GM19438 (cell line): ENCODE data around the gene LYPLA2.
A peak's percentile ranks its signal among the peaks of the same experiment; 100 is the strongest.
"Not testable (repeated sequence)": the region's sequence is repeated elsewhere in the genome, so short reads cannot be mapped to it uniquely, and the experiment has no call there.

ENCODE experiments used
- ATAC-seq: cut with Tn5 transposase; IDR thresholded peaks from one replicate; pipeline ENCODE4 v1.9.1; 2021; ENCODE audit warnings: low read depth; ENCODE audit not compliant: unreplicated experiment

Gene LYPLA2

DNA sequence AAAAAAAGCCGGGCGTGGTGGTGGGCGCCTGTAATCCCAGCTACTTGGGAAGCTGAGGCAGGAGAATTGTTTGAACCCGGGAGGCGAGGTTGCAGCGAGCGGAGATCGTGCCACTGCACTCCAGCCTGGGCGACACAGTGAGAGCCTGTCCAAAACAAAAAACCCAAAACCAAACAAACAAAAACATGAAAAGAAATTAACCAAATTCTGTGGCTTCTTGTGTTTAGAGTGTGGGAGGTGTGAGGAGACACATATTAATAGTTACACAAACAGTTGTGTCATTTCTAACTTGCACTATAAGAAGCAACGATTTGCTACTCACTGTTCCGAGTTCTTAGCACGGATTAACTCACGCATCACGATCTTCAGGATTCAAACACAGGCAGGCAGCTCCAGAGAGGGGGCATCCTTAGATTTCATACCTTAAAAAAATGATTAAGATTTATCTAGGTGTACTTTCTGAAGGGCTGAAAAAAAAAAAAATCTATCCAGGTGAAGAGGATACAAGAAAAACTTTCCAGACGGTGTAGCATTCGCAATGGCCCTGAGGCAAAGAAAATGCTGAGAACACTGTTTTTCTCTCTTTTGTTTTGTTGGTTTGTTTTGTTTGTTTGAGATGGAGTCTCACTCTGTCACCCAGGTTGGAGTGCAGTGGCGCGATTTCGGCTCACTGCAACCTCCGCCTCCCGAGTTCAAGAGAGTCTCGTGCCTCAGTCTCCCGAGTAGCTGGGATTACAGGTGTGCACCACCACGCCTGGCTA lies 35.0 kb downstream of the LYPLA2 start:
- no peak for ATAC-seq

DNA sequence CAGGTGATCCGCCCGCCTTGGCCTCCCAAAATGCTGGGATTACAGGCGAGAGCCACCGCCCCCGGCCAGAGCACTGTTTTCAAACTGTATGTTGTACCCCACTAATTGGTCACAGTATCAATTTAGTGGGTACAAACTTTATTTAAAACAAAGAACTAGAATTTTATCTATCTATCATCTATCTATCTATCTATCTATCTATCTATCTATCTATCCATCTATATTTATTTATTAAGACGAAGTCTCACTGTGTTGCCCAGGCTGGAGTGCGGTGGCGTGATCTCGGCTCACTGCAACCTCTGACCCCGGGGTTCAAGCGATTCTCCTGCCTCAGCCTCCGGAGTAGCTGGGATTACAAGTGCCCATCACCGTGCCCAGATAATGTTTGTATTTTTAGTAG lies 35.6 kb downstream of the LYPLA2 start:
- ATAC-seq, result not testable (repeated sequence)

DNA sequence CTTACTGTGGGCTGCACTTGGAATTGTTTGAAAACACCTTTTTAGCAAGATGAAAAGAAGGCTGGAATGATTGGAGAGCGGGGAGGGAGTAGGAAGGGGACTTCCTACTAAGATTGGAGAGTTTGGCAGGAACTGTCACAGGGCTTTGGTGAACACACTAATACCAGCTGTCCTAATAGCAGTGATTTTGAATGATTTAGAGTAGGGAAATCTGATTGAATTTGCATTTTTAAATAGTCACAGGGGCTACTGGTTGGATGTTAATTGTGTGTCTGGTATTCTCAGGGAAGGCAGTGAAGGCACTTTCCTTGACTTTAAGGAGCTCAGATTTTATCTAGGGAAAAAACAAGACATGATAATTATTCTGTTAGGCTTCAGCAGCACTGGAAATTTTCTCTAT lies 36.8 kb downstream of the LYPLA2 start:
- ATAC-seq, result no peak

DNA sequence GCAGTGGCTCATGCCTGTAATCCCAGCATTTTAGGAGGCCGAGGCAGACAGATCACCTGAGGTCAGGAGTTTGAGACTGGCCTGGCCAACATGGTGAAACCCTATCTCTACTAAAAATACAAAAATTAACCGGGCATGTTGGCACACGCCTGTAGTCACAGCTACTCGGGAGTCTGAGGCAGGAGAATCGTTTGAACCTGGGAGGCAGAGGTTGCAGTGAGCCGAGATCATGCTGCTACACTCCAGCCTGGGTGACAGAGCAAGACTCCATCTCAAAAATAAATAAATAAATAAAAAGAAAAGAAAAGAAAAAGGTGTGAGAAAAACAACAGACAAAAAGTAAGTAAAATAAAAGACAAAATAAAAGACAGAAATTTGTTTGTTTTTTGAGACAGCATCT lies 43.2 kb downstream of the LYPLA2 start:
- not testable (repeated sequence) for ATAC-seq

DNA sequence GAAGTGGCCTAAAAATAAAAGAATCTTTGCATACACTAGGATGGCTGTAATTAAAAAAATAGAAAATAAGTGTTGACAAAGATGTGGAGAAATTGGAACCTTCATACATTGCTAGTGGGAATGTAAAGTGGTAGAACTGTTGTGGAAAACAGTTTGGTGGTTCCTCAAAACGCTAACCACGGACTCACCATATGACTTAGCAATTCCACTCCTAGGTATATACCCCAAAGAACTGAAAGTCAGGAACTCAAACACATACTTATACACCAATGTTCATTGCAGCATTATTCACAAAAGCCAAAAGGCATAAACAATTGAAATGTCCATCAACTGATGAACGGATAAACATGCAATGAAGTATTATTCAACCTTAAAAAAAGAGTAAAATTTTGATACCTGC lies 45.1 kb downstream of the LYPLA2 start:
- ATAC-seq, result no peak

DNA sequence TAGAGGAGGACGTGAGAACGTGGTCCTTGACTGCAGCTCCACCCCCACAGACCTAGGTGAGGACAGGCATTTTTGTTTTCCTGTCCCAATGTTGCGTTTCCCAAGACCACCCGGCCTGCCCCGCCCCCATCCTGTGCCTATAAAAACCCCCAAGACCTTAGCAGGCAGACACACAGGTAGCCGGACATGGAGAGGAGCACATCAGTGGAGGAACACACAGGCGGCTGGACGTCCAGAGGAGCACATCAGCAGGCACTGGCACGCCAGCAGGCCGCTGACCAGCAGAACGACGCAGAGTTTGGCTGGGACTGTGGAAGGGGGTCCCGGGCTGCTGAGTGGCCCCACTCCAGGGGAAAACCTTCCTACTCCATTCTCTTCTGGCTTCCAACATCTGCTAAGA lies 47.0 kb downstream of the LYPLA2 start:
- no peak for ATAC-seq

DNA sequence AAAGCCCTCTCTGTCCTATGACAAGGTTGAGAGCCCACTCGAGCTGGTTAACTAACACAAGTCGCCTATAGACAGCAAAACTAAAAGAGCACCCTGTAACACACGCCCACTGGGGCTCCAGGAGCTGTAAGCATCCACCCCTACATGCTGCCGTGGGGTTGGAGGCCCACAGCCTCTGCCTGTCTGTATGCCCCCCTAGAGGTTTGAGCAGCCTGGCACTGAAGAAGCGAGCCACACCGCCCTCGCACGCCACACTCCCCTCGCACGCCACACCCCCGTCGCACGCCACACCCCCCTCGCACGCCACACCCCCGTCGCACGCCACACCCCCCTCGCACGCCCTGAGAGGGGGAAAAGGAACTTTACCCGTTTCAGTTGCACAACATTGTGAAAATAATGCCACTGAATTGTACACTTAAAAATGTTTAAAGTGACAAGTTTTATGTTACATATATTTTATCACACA lies 47.5 kb downstream of the LYPLA2 start:
- ATAC-seq, result peak; percentile 58

DNA sequence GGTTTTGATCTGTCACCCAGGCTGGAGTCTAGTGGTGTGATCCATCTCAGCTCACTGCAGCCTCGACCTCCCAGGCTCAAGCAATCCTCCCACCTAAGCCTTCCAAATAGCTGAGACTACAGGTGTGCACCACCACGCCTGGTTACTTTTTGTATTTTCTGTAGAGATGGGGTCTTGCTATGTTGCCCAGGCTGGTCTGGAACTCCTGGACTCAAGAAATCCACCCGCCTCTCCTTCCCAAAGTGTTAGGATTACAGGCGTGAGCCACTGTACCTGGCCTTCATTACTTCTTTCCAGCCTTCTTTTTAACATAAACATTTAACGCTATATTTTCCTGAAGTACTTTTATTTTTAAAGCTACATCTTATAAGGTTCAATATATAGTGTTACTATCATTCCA lies 52.7 kb downstream of the LYPLA2 start:
- no peak for ATAC-seq
